NCI-H345 treated with DMSO at 0.1 percent for 48 hours (cell line): ENCODE data around the gene GRAMD4.
"Not testable (repeated sequence)": the region's sequence is repeated elsewhere in the genome, so short reads cannot be mapped to it uniquely, and the experiment has no call there.

ENCODE experiments used
- DNase-seq: peaks from one replicate; lab custom pipeline; 2025; ENCODE audit not compliant: unreplicated experiment; lab: John Stamatoyannopoulos, UW

Gene GRAMD4

DNA sequence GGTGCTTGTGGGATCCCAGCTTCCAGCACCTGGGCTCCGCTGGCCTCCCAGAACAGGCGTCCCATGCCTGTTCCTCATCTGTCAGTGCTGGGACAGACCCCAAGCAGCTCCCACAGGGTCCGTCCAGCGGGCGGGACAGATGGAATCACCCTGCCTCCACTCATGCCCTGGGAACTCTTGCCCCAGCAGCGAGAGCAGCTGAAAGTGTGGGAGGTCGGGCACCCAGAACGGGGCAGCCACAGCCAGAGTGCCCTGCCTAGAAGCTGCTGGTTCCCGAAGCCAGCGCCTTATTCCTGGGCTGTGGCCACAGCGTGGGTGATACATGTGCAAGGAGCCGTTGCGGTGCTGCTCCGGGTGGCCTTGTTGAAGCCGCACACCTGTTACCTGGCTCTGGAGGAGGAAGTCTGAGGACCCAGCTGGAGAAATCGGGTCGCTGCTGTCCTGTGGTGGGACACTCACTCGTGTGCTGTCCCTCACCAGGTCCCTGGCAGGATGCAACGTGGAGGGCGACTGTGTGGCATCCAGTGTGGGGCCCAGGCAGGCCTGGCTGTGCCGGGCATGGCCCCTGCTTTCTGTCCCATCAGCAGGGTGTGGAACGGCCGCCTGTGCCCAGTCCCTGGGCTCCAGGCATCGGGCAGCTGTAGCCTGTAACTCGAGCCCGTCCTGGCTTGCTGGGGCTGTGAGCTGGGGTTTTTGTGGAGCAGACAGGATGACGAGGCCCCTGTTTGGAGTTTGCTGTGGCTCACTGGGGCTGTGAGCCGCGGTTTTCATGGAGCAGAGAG, 16.2 kb downstream of the GRAMD4 start:
- no peak for DNase-seq

DNA sequence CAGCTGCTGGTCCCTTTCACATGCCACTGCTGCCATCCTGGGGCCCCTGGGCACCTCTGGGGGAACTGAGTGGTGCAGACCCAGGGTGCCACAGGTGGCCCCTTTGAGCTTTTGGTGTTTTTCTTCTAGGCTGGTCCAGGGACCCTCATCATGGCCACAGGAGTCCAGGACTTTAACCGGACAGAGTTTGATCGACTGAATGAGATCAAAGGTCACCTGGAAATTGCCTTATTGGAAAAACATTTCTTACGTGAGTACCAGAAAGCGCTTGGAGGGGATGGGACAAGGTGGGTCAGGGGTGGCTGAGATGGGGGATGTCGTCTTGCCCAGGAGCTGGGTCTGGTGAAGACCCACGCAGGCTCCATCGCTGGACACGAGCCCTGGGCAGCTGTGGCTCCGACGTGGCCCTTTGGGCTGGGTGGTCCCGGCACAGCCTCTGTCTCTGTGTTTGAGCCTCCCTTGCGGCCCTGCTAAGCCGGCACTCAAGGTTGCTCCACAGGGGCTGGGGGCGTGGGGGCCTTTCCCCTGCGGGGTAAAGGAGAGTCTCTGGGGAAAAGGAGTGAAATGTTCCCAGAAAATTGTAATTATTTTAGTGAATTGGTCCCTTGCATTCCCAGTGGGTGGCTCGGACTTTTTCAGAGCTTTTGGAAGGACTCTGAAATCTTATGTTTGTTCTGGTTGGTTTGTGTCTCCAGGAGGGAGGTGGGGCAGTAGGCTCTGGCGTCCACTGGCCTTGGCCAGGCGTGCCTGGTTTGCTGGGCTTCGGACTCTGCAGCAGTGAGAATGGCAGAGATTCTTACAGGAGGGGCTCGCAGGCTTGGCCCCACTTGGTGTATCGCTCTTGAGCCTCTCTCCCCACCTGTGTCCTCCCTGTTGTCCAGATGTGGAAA, 17.8 kb downstream of the GRAMD4 start:
- DNase-seq: no peak

DNA sequence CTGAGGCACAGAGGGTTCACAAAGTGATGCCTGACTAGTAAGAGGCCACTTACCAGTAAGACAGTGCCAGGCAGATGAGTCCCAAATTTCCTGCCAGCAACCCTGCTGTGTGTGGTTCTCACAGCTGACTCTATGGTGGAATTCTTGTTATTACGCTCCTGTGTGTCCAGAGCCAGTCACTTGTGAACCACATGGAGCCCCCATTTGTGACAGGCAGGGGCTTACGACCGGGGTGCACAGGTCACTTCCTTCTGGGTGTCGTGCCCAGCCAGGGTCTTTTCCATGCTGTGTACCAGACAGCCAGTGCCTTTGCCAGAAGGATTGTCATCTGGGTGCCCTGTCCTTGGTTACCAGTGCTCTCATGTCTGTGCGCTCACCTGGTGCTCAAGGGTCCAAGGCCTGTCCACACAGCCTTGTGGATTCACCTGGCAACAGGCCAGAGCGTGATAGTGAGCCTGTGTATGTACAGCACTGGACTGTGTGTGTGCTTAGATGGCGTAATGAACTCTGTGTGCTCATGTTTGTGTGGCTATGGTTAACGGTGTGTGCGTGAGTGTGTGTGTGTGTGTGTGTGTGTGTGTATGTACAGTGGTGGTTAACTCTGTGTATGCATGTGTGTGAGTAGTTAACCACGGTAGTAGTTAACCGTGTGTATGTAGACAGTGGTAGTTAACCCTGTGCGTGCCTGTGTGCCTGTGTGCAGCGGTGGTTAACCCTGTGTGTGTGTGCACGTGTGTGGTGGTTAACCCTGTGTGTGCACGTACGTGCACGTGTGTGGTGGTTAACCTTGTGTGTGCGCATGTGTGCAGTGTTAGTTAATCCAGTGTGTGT, 18.6 kb downstream of the GRAMD4 start:
- DNase-seq: no peak

DNA sequence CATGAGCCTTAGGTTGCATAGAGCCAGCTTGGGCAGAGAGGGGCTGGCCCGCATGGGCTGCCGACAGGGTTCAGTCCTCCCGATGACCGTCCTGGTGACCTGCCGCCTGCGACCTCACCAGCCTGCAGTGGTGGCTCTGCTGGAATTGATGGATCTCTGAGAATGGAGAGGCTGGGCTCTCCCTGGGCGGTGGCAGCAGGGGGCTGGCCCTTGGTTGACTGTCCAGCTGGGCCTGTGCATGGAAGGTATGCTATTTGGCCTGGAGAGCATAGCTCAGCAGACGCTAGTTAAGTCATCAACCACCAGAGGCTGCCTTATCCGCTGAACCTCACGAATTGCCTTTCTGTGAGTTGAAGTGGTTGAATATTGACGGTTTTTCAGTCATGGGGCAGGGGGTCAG, 19.7 kb downstream of the GRAMD4 start:
- no peak for DNase-seq

DNA sequence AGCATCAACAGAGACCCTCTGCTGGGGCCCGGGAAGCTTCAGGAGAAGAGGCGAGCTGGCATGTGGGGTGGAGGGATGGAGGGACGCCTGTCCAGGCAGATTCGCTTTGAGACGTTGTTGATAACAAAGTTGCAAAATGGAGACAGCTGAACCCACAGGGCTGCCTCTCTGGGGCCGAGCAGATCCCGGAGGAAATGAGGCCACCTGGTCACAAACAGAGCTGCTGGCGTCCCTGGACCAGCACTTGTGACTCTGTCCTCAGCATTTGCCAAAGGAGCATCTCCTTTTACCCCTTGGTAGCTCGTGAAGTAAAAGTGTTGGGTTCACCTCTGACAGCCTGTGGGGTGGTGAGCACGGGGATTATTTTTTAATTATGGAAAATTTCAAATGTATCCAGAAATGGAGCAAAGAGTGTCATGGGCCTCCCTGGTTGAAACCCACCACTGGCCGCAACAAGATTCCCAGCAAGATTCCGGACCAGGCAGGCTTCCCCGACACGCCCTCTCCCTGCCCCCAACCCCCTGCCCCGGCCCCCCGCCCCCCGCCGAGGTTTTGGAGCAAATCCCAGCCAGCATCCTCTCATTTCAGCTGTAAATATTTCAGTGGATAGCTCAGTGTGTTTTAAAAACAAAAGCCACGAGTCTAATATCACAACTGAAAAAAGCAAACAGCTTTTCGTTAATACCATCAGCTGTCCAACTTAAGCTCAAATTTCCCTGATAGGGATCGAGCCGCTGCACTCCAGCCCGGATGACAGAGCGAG, 20.3 kb downstream of the GRAMD4 start:
- no peak for DNase-seq

DNA sequence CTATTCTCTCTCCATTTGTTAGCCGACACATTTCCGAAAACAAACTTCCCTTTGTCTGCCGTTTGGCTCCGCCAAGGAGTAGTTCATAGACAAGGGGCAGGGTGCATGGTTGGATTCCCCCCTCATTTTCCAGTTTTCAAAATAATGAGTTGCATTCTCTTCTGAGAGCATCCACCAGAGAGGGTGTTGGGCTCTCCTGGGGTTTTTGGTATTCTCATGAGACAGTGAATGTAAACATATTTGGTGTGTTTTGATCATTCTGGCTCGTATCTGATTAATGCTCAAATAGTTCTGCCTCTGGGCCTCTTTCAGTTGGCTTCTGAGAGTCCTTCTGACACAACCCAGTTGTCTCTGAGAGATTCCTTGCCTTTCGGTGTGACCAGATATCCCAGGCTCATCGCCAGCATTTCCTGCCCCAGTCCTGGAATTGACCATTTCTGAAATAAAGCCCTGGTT, 21.7 kb downstream of the GRAMD4 start:
- DNase-seq: no peak

DNA sequence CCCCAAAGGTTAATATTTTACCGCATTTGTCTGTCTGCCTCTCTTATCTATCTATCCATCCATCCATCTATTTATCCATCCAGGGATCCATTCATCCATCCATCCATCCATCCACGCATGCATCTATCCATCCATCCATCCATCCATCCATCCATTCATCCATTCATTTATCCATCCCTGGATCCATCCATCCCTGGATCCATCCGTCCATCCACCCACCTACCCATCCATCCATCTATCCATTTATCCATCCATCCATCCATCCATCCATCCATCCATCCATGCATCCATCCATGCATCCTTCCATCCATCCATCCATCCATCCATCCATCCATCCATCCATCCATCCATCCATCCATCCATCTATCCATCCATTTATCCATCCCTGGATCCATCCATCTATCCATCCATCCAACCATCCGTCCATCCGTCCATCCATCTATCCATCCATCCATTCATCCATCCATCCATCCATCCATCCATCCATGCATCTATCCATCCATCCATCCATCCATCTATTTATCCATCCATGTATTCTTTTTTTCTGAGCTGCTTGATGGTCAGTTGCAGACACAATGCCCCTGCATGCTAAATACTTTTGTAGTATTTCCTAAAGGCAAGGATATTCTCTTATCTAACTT, 22.8 kb downstream of the GRAMD4 start:
- not testable (repeated sequence) for DNase-seq

DNA sequence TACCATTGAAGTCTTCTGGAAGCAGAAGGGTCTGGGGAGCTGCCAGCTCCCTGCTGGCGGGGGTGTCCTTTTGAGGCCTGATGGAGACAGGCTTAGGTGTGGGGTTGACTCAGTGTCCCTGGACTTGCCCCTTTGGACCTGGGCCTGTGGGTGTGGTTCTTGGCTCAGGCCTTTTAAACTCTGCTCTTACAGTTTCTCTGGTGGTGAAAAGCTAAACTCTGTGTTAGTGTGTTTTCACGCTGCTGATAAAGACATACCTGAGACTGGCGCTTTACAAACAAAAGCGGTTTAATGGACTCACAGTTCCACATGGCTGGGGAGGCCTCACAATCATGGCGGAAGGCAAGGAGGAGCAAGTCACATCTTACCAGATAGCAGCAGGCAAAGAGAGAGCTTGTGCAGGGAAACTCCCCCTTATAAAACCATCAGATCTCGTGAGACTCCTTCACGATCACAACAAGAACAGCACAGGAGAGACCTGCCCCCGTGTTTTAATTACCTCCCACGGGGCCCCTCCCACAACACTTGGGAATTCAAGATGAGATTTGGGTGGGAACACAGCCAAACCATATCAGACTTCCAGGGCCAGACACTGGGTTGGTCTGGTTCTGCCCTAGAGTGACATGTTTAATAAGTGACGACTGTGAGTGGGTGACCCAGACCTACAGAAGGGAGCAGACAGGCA, 26.5 kb downstream of the GRAMD4 start:
- DNase-seq: no peak

DNA sequence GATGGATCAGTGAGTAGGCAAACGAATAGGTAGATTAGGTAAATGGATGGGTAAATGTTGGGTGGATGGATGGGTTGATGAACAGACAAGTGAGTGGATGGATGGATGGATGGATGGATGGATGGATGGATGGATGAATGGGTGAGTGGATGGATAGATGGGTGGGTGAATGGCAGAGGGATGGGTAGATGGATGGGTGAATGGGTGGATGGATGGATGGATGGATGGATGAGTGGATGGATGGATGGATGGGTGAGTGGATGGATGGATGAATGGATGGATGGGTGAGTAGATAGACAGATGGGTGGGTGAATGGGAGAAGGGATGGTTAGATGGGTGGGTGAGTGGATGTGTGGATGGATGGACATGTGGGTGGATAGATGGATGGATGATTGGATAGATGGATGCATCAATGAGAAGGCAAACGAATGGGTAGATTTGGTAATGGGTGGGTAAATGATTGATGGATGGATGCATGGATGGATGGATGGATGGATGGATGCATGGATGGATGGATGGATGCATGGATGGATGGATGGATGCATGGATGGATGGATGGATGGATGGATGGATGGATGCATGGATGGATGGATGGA, 28.1 kb downstream of the GRAMD4 start:
- DNase-seq: not testable (repeated sequence)

DNA sequence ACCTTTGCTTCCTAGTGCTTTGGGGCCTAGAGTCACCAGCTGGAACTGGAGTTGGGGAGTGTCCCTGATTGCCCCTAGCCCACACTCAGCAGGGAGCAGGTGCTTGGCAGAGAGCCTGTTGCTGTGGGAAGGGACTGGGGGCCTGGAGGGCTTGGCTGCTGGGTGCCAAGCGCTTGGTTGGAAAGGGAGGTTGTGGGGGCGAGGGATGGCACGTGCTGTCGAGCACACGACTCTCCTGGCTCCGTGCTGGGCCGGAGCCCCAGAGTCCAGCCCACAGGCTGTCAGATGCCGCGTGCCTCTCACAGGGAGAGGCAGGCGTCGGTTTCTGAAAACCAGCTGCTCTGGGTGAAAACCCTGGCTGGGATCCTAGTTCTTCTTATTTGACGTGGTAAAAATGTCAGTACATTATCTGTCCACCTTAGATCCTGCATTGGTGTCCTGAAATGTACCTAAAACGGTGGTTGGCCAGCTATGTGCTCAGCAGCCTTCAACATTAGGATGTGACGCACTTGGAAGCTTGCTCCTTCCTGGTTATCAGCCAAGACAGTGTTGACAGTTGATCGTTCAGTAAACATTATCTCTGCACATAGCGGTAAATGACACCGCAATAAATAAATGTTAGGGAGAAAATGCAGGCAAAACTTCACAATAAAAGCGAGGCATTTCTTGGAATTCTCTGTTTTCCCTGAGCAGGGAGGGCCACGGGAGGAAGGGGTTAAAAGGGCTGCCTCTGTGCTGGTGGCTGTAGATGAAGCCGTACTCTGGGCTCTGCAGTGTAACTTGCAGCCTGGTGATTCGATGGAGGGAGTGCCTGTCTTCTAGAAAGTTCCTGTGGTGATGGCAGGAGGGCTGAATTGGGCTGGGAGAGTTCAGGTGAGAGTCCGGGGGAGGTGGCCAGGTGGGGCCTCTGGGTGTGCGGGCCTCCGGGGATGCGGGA, 29.2 kb downstream of the GRAMD4 start:
- DNase-seq: peak; percentile 23

DNA sequence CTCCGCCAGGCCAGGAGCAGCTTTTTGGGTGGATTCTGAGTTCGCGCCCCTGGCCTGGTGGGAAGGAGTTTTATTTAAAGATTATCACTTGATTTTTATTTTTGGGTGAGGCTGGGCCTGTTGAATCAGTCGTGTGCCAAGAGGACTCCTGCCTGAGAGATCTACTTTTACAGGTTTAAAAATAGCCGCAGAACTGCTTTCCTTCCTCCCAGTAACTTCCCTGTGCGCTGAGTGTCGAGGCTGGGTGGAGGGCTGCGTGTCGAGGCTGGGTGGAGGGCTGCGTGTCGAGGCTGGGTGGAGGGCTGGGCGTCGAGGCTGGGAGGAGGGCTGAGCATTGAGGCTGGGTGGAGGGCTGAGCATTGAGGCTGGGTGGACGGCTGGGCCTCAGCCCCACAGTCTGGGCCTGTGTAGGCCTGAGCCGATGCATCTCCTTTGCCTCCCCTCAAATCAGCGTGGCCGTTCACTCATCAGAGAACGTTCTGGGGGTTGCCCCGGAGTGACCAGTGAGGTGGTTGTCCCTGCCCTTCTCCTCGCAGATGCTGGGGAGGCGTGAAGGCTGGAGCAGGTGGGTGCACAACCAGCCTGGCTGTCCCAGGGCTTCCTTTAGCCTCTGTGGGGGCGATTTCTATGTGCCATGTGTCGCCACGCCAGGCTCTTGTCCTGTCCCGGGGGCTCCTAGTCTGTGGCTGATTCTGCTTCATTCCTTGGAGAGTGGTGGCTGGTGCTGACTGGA, 30.1 kb downstream of the GRAMD4 start:
- no peak for DNase-seq

DNA sequence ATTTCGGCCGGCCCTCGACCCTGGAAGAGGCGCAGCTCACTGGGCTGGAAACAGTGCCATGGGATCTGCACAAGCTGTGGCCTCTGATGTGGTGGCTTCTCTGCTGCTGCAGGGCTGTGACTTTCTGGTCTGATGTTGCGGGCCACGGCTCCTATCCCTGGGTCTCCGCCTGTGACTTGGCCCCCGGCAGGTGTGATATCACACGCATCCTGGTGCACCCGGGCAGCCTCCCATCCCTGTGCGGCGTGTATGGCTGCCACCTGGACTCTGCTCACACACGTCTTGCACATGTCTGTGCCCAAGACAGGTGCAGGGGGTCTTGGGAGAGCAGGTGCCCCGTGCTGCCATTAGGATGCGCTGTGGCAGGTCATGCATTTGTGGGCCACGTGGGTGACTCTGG, 31.1 kb downstream of the GRAMD4 start:
- no peak for DNase-seq

DNA sequence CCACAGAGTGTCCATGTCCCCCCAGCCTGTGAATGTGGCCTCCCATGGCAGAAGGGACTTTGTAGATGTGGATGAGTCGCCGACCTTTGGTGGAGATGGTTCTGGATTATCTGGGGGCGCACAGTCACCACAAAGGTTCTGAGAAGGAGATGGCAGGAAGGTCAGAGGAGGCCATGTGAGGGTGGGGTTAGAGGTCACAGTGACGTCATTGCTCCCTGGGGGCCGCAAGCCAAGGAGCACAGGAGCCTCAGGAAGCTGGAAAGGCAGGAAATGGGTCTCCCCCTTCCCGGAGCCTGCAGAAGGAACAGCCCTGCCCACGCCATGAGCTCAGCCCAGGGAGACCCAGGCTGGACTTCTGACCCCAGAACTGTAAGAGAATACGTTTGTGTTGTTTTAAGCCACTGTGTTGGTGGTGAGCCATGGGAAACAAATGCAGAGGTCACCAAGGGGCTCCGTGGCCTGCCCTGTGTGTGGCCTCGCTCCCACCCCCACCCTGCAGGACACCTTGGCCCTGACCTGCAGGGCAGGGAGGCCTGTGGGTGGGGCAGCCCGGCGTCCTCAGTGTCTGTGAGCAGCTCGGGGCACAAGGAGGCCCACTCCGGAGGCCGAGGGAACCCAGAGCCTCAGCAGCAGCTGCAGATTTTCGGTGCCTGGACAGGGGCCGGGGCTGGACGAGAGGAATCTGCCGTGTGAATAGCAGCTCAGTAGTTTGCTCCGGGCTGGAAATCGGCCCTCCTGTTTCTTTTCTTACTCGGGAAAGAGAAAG, 32.1 kb downstream of the GRAMD4 start:
- DNase-seq: no peak

DNA sequence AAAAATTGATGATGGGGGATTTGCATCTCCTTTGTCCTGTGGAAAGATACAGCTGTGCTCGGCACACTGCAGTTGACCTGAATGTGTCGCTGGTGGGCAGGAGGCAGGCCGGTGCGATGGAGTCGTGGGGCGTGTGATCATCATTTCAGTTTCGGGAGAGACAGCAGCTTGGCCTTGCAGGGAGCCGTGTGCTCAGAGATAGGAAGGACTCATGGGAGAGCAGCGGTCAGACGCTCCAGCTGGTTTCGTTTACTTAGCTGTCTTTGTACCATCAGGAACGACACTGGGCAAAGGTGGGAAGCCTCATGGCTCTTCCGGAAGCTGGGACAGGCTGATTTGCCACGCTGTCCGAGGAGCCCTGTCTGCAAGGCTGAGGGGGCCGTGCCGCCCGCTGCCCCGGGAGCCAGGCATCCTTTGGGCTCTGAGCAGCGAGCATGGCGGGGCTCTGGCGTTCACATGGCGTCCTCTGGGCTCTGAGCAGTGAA, 32.7 kb downstream of the GRAMD4 start:
- no peak for DNase-seq

DNA sequence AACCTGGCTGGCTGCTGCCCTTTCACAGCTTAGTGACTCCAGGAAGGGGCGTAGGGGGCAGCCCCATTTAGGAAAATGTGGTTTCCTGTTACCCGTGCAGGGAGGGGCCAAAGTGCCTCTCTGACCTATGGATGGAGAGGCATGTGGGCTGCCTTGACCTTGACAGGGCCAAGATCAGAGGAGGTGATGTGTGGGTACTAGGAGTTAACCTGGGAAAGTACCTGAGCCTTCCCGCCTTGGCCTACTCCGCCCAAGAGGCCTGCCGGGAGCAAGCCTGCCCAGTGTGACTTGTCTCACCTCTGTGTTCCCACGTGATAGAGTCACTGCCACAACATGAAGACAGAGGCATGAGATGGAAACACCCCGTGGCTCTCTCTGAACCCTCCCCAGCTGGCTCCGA, 33.4 kb downstream of the GRAMD4 start:
- DNase-seq: no peak

DNA sequence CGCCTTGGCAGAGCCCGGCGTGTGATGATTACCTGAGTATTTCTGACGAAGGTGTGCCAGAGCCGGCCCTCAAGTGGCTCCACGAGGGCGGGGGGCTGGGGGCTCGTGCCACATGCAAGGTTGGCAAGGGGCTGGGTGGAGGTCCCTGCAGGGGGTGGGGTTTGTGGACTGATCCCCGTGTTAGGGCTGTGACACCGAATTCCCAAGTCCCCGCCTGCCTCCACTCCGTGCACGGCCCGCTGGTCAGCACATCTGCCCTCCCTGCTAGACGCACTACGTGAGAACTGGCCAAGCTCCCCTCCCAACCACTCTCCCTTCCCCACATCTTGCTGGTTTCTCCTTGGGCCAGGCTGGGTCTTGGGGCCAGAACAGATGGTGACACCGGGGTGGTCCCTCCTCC, 34.2 kb downstream of the GRAMD4 start:
- no peak for DNase-seq
